Measurements from ENCODE around the gene ERCC6L2. TPM values are rescaled to one million over a fixed set of nuclear protein-coding genes. Genes with fewer than 3 reads are reported as not detected.

Gene ERCC6L2
- total and polyA plus RNA-seq, 2 donors (not counting 3 experiments of a cell fraction or from before 2014, with no cell fraction given) = 4.7 to 31.8 TPM

DNA sequence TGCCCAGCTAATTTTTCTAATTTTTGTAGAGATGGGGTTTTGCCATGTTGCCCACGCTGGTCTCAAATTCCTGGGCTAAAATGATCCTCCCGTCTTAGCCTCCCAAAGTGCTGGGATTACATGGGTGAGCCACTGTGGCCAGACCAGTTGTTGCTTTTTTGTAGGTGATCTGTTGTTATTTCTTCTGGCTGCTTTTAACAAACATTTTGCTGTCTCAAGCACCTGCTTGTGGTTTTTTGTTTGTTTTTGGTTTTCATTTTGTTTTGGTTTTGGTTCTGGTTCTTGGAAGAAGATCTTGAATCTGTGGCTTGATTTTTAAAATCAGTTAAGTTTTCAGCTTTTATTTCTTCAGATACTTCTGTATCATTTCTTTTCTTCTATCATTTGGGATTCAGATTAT, 21.1 kb downstream of the ERCC6L2 start:
- CTCF ChIA-PET = no interaction called here
- H3K36me3 ChIP-seq (ENCODE audit: control insufficient read depth in 2 of 2, extremely low read depth in 1 of 2, insufficient read depth in 2 of 2, low read length in 2 of 2) = no peaks in the 10 kb centered on the region
- H3K9me3 ChIP-seq (replicated peaks; ENCODE audit: control insufficient read depth, insufficient read depth, low read length) = no peaks in the 10 kb centered on the region
- H4K20me1 ChIP-seq (replicated peaks; ENCODE audit: control insufficient read depth, extremely low read depth, insufficient read depth, low read length) = no peaks in the 10 kb centered on the region
- no peaks in the 10 kb centered on the region for H3K9me1 ChIP-seq (replicated peaks; ENCODE audit: control insufficient read depth, extremely low read depth, insufficient read depth, low read length)
- dilution Hi-C loops (cut with MboI; ENCODE audit: extremely low pct_ligation_motif_present, low sequenced_read_pairs) = no loop called here
- no peaks in the 10 kb centered on the region for H3K27me3 ChIP-seq (ENCODE audit: control insufficient read depth in 2 of 2, insufficient read depth in 2 of 2, low read length in 2 of 2)
- H3K4me3 ChIP-seq (replicated peaks in 1 of 3; ENCODE audit: insufficient read depth in 1 of 3, low read depth in 1 of 3, low read length in 3 of 3) = no peak overlapping the region
- no peak overlapping the region for H3K9ac ChIP-seq (replicated peaks; ENCODE audit: extremely low read depth, insufficient read depth, low read length)
- H3K4me1 ChIP-seq (ENCODE audit: control insufficient read depth, extremely low read depth, insufficient read depth, low read length) = no peaks in the 10 kb centered on the region
- intact Hi-C loops (cut with micrococcal nuclease) = no loop called here
- FAIRE-seq = no peak
- POLR2A ChIA-PET = no interaction called here
- TF ChIP-seq, protein P1, sequence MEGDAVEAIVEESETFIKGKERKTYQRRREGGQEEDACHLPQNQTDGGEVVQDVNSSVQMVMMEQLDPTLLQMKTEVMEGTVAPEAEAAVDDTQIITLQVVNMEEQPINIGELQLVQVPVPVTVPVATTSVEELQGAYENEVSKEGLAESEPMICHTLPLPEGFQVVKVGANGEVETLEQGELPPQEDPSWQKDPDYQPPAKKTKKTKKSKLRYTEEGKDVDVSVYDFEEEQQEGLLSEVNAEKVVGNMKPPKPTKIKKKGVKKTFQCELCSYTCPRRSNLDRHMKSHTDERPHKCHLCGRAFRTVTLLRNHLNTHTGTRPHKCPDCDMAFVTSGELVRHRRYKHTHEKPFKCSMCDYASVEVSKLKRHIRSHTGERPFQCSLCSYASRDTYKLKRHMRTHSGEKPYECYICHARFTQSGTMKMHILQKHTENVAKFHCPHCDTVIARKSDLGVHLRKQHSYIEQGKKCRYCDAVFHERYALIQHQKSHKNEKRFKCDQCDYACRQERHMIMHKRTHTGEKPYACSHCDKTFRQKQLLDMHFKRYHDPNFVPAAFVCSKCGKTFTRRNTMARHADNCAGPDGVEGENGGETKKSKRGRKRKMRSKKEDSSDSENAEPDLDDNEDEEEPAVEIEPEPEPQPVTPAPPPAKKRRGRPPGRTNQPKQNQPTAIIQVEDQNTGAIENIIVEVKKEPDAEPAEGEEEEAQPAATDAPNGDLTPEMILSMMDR (IDR thresholded peaks at IDR 0.05; ENCODE audit: extremely low read depth in 1 of 2, insufficient read depth in 1 of 2, low read depth in 1 of 2, low read length in 2 of 2) = no peak
- TF ChIP-seq, protein P2, sequence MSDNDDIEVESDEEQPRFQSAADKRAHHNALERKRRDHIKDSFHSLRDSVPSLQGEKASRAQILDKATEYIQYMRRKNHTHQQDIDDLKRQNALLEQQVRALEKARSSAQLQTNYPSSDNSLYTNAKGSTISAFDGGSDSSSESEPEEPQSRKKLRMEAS (IDR thresholded peaks at IDR 0.05; ENCODE audit: insufficient read depth, insufficient read length) = no peak
- TF ChIP-seq JUN (IDR thresholded peaks at IDR 0.05; ENCODE audit: borderline replicate concordance, insufficient read depth, insufficient read length, low read depth) (no peak), GATA2 (IDR thresholded peaks at IDR 0.05; ENCODE audit: insufficient read depth, insufficient read length, low read depth, low read length) (no peak), POLR2AphosphoS5 (IDR thresholded peaks at IDR 0.05; ENCODE audit: insufficient read depth, low read depth, low read length) (no peak), MYC (IDR thresholded peaks at IDR 0.05; ENCODE audit: low read depth, low read length) (no peak), FOS (IDR thresholded peaks at IDR 0.05; ENCODE audit: borderline replicate concordance, insufficient read depth, low read length) (no peak), POLR2A (IDR thresholded peaks at IDR 0.05; ENCODE audit: low read depth, low read length) (no peak), EZH2 (IDR thresholded peaks at IDR 0.05; ENCODE audit: borderline replicate concordance, low read depth, low read length, severe bottlenecking) (no peak)
- no peak overlapping the region for H3K27ac ChIP-seq (ENCODE audit: insufficient read depth, low read depth, low read length)
- no peak overlapping the region for H2AFZ ChIP-seq (ENCODE audit: low read depth, low read length)
- no peak for DNase-seq (ENCODE audit: low read depth, low spot score)
- peaks cover 20% of the 10 kb centered on the region for H3K79me2 ChIP-seq (ENCODE audit: control insufficient read depth, insufficient read depth, low read length)
- no TSS peak for BruUV-seq (replicated peaks)
- no peak overlapping the region for H3K4me2 ChIP-seq (ENCODE audit: insufficient read depth, low read length)
